K562 (cell line): ENCODE measurements around the gene TRAPPC1.

ENCODE experiments used
- BCL6 ChIP-seq: fragments of 250-450 bp; sonication (Bioruptor Pico); IDR thresholded peaks from 2 replicates; pipeline ENCODE4 v1.4.0; 2020
- EZH2 ChIP-seq: IDR thresholded peaks from 2 replicates; pipeline ENCODE4 v1.6.1; 2012; ENCODE audit warnings: low read depth, mild to moderate bottlenecking, inconsistent platforms, low read length, borderline replicate concordance
- NR0B1 ChIP-seq: fragments of 450-650 bp; IDR thresholded peaks from one replicate; pipeline ENCODE4 v1.6.1; 2018; ENCODE audit warnings: mild to moderate bottlenecking, moderate library complexity; ENCODE audit not compliant: partially characterized antibody
- PHF8 ChIP-seq: fragments of 200-600 bp; sonication (generic); IDR thresholded peaks from 2 replicates; pipeline ENCODE4 v1.6.1; 2012; ENCODE audit warnings: mixed run types, mild to moderate bottlenecking, inconsistent platforms, low read length, moderate library complexity, borderline replicate concordance
- SOX6 ChIP-seq: fragments of 450-650 bp; IDR thresholded peaks from 2 replicates; pipeline ENCODE4 v1.6.1; 2014; ENCODE audit warnings: mild to moderate bottlenecking
- SRF ChIP-seq, 2 experiments: fragments of 250-450, 450-650 bp in 1 of 2; sonication (Bioruptor Pico) in 1 of 2; sonication (generic) in 1 of 2; formaldehyde crosslinking; IDR thresholded peaks; 2 replicates each; pipeline versions ENCODE4 v1.5.0 to v1.5.1; 2020 to 2022; ENCODE audit warnings: mild to moderate bottlenecking in 1 of 2, missing genetic modification reagents in 1 of 2
- USF2 ChIP-seq: sonication (generic); formaldehyde crosslinking; IDR thresholded peaks from 2 replicates; pipeline ENCODE4 v1.5.0; 2020; ENCODE audit warnings: missing genetic modification reagents
- ZNF12 ChIP-seq: sonication (generic); formaldehyde crosslinking; IDR thresholded peaks from 2 replicates; pipeline ENCODE4 v1.4.0; 2020; ENCODE audit warnings: mild to moderate bottlenecking, missing genetic modification reagents
- TF ChIP-seq, protein P1 (sequence below), 2 experiments: fragments of 450-650 bp; IDR thresholded peaks; 2 replicates each; pipeline ENCODE4 v1.6.1; 2016
- TF ChIP-seq, protein P2 (sequence below), 3 experiments: fragments of 200-800 bp in 1 of 3; fragments of 250-450 bp in 1 of 3; fragments of 450-650 bp in 1 of 3; sonication (Bioruptor Pico) in 1 of 3; sonication (Bioruptor generic) in 1 of 3; formaldehyde crosslinking in 1 of 3; IDR thresholded peaks; 2 replicates each; pipeline versions ENCODE4 v1.6.1 to v1.8.0; 2016 to 2022; ENCODE audit warnings: mild to moderate bottlenecking in 2 of 3, missing genetic modification characterization in 2 of 3, missing compliant biosample characterization in 1 of 3, moderate library complexity in 1 of 3

GRCh38 chr17:7930841-7931631 is 710 bp downstream of the TRAPPC1 start:
- TF ChIP-seq SOX6 (no peak), NR0B1 (no peak), USF2 (CRISPR knock-in tag) (no peak), EZH2 (no peak), ZNF12 (CRISPR knock-in tag) (no peak), SRF (CRISPR knock-in tag; IDR thresholded peaks at IDR 0.05) (no peak), BCL6 (CRISPR knock-in tag) (no peak), PHF8 (no peak)
- TF ChIP-seq, protein P1, sequence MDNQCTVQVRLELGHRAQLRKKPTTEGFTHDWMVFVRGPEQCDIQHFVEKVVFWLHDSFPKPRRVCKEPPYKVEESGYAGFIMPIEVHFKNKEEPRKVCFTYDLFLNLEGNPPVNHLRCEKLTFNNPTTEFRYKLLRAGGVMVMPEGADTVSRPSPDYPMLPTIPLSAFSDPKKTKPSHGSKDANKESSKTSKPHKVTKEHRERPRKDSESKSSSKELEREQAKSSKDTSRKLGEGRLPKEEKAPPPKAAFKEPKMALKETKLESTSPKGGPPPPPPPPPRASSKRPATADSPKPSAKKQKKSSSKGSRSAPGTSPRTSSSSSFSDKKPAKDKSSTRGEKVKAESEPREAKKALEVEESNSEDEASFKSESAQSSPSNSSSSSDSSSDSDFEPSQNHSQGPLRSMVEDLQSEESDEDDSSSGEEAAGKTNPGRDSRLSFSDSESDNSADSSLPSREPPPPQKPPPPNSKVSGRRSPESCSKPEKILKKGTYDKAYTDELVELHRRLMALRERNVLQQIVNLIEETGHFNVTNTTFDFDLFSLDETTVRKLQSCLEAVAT (IDR thresholded peaks at IDR 0.05): no peak
- TF ChIP-seq, protein P2, sequence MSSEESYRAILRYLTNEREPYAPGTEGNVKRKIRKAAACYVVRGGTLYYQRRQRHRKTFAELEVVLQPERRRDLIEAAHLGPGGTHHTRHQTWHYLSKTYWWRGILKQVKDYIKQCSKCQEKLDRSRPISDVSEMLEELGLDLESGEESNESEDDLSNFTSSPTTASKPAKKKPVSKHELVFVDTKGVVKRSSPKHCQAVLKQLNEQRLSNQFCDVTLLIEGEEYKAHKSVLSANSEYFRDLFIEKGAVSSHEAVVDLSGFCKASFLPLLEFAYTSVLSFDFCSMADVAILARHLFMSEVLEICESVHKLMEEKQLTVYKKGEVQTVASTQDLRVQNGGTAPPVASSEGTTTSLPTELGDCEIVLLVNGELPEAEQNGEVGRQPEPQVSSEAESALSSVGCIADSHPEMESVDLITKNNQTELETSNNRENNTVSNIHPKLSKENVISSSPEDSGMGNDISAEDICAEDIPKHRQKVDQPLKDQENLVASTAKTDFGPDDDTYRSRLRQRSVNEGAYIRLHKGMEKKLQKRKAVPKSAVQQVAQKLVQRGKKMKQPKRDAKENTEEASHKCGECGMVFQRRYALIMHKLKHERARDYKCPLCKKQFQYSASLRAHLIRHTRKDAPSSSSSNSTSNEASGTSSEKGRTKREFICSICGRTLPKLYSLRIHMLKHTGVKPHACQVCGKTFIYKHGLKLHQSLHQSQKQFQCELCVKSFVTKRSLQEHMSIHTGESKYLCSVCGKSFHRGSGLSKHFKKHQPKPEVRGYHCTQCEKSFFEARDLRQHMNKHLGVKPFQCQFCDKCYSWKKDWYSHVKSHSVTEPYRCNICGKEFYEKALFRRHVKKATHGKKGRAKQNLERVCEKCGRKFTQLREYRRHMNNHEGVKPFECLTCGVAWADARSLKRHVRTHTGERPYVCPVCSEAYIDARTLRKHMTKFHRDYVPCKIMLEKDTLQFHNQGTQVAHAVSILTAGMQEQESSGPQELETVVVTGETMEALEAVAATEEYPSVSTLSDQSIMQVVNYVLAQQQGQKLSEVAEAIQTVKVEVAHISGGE (CRISPR knock-in tag; IDR thresholded peaks at IDR 0.05): no peak
